A549 treated with dexamethasone at 1 μM for 4 hours (cell line): ENCODE results near the gene JAM2. TPM values are rescaled to one million over a fixed set of nuclear protein-coding genes. Genes with fewer than 3 reads are reported as not detected.

Source experiments
- total RNA-seq: library from RNA; stranded (reverse); fragments of 200-300 nt; extraction: Qiagen RNA extraction; gene quantifications from 5 replicates; pipeline ENCODE4 v1.2.3, GENCODE V29; 2022

JAM2 gene
- 0.03 to 0.08 TPM (median 0.06 TPM) in 3 of 5 replicates, not detected in the others for total RNA-seq

GRCh38 chr21:25638660-25639550, at the start of gene JAM2:
TSS of gene JAM2 (plus strand) at chr21:25639258. CDS start at chr21:25639822, 564 bp downstream.

GRCh38 chr21:25607151-25608043, 31.7 kb upstream of the JAM2 start, which contains the start of gene MRPL39:
TSS of gene MRPL39 (minus strand) at chr21:25607481. CDS start at chr21:25607475, 6 bp downstream.

GRCh38 chr21:25734904-25735645, 96.0 kb downstream of the JAM2 start, which contains the start of the genes ATP5PF and GABPA:
TSS of gene ATP5PF (minus strand) at chr21:25734904. CDS start at chr21:25729794, 5,110 bp downstream.
TSS of gene GABPA (plus strand) at chr21:25734972. CDS start at chr21:25741599, 6,627 bp downstream.

Other genes starting within 250 kb of the JAM2 start
- 33.2 to 42.9 TPM (median 35.1 TPM) in 5 replicates for gene MRPL39, start 31.8 kb upstream of the JAM2 start, total RNA-seq
- gene ATP5PF, start 95.6 kb downstream of the JAM2 start, total RNA-seq = 207 to 267 TPM (median 228 TPM) in 5 replicates
- 4.9 to 8.1 TPM (median 6.4 TPM) in 5 replicates for gene GABPA, start 95.7 kb downstream of the JAM2 start, total RNA-seq